ENCODE data around the gene ZNF740.
"Not testable (repeated sequence)": the region's sequence is repeated elsewhere in the genome, so short reads cannot be mapped to it uniquely, and the experiment has no call there.

ZNF740 gene

DNA sequence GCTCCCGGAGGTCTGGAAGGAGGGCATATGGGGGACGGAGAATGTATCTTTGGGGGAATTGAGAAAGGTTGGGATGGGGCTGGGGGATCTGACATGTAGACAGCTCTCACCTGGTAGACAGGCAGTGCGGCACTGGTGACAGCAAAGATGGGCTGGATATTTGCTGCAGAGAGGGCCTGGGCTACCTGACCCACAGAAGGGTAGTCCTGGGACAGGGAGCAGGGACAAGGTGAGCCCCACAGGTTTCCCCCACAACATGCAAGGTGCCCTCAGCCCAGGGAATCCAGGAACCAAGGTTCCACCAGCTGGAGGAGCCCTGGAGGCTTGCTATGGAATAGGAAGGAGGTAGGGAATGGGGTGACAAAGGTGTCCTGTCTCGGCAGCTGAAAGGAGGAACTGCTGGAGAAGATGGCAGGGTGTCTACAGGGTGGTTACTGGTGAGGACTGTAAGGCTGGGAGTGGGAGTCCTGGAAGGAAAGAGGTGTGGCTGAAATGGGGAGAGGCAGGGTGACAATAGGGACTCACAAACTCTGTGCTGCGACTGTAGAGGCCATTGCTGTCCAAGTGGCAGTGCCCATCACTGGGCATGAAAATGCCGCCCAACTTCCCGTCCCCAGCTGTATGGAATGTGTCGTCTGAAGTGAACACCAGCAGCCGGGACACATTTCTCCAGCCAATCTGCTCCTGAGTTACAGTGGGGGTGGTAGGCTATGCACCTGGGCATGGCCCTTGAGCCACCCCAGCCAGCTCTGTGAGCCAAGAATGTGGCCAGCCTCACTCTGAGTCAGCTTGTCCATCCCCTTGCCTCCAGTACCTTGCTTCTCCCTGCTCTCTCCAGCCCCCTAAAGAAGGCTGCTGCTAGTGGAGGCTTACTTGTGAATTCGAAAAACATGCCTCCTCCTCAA lies 15.2 kb downstream of the ZNF740 start:
- DNase-seq, result no peak

DNA sequence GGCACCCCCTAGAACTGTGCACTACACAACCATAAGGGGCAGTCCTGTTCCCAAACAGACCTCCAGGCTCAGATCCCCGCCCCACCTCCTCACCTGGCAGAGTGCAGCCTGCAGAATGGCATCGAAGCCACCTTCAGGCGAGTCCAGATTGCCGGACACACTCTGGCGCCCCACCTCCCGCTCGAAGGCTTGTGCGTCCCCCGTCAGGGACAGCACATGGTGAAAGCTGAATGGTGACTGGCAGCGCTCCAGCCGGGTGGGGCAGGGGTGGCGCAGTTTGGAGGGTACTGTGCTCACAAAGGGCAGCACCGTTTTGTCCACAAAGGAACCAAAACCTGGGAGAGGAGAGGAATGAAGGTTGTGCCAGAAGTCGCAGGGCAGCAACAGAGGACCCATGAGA lies 16.0 kb downstream of the ZNF740 start:
- no peak for DNase-seq

- DNase-seq, result no peak
These were observed 16.6 kb downstream of the ZNF740 start for GRCh38 chr12:53197011-53197640.

DNA sequence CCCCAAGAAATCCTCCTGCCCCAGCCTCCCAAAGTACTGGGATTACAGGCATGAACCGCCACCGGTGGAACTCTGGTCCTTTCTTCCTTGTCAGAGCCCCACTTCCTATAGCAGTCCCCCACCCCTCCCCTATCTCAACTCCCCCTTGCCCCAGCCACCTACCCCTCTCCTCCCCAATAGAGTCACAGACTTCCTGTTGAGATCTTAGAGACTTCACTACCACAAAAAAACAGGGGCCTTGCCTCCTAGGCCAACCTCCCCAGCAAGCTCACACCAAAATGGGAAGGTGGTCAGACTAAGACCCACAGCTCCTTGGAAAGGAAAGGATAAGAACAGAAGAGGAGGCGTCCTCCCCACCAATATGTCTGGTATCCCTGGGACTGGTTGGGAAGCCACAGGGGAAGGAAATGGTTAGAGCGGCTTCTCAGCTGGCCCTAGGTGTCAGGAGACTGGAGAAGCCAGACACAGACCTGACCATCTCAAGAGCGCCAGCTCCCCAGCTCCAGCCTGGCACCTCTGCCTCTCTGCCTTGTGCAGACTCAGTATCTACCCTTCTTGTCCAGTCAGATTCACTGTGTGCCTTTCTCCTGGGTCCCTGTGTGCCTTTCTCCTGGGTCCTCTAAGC lies 18.1 kb downstream of the ZNF740 start:
- peak; percentile 32 for DNase-seq

- DNase-seq, result no peak
These were observed 19.2 kb downstream of the ZNF740 start for GRCh38 chr12:53199700-53200099.

DNA sequence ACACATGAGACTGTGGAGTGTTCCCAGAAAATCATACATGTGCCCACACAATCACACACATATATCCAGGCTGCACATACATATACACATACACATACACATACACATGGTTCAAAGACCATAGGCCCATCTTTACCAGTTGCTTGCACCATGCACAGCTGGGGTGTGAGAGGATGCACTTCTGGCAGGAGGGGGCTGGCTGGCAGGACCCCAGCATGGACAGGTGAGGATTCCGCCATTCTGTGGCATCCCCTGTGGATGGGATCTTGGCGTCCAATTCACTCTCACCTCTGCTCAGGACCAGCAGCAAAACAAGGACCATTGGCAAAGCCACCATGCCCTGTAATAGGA lies 19.6 kb downstream of the ZNF740 start:
- no peak for DNase-seq

DNA sequence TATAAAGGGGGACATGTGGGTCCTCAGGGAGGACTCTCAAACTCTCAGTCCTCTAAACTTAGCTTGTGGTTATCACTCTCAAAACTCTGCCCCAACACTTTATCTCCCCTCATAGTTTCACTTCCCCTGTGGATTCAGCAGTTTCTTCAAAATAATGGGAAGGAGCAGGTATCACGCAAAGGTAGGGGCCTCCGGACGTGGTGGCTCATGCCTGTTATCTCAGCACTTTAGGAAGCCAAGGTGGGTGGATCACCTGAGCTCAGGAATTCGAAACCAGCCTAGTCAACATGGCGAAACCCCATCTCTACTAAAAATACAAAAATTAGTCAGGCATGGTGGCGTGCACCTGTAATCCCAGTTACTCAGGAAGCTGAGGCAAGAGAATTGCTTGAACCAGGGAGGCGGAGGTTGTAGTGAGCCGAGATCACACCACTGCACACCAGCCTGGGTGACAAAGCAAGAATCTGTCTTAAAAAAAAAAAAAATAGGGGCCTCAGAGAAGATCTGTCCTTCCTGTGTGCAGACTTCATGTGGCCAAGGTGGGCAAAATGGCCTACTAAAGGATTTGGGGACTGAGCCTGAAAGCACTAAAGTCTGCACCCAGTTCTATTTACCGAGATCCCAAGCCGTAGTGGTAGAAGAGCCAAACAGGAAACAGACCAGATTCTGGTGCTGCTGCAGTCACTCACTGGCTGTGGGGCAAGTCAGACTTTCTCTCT lies 20.1 kb downstream of the ZNF740 start:
- DNase-seq, result peak; percentile 27

DNA sequence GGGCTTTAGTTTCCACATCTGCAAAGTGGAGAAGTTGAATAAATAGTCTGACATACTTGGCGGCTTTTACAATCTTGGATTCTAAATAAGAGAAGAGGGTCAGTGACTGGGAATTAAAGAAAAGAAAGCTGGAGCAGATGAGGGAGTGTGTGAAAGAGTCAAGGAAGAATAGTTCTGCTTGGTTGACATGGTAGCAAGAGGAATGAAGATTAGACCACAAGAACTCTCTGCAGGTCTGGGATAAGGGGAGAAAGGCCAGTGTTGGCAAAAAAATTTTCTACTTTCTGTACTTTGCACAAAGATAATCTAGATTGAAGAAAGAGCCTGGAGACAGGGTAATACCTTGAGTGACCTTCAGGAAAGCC lies 20.6 kb downstream of the ZNF740 start:
- DNase-seq, result no peak

- no peak for DNase-seq
These were observed 21.1 kb downstream of the ZNF740 start for GRCh38 chr12:53201639-53202038.

GRCh38 chr12:53202316-53202715 lies 21.8 kb downstream of the ZNF740 start:
- DNase-seq, result not testable (repeated sequence)

DNA sequence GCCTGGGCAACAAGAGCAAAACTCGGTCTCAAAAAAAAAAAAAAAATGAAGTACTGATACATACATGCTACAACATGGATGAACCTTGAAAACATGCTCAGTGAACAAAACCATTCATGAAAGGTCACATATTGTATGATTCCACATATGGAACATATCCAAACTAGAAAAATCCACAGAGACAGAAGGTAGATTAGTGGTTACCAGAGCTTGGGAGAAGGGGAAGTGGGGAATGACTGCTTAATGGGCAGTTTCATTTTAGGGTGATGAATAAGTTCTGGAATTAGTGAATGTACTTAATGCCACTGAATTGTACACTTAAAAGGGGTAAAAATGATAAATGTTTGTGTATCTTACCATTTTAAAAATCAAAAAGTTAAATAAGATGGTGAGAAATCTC lies 23.8 kb downstream of the ZNF740 start:
- no peak for DNase-seq

DNA sequence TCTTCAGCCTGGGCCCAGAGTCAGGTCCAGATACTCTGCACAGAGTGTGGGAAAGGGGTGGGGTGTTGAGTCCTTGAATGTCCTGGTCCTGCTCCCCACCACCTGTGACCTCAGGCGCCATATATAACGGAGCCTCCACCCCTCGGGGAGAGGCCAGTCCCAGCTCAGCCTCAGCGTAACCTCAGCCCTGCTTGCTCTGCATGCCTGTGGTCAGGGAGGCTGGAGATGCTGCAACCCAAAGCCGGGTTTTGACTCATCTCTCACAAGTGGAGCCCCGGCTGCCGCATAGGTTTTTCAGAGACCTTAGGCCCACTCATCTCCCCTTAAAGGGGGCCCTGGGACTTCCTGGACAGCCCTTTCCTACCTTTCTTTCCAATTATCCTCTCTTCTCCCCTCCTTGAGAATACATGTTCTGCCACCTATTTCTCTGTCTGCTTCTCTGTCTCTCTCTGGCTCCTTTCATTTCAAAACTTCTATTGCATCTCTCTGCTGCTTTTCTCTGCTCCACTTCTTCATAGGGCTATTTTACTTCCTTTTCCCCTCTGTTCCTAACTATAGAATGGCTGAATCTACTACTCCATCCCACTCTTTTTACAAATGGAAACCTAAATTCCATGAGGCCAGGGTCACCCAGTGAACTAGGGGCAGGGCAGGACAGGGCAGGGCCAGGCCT lies 25.4 kb downstream of the ZNF740 start:
- DNase-seq, result peak; percentile 68

DNA sequence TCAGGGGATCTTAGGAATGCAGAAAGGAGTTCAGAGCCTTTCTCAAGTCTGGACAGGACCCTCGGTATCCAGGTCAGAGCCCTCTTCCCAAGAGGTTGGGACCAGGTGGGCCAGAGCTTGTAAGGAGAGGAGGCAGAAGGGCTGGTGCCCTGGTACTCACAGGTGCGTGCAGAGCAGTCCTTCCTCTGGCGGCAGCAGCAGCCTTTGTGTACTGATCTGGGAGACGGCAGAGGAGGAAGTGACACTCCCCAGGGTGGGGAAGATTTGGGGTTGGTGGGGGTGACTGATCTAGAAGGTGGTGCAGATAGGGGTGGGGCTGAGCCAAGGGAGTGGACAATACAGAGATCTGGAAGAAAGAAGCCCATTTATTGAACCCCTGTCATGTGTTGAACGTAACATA lies 26.5 kb downstream of the ZNF740 start, which contains the start of gene ITGB7:
Gene ITGB7, minus strand, starts transcription at position 210 of the 400 bp plus-strand sequence. CDS start 6,808 bp downstream, outside the sequence.
- DNase-seq, result peak; percentile 80

DNA sequence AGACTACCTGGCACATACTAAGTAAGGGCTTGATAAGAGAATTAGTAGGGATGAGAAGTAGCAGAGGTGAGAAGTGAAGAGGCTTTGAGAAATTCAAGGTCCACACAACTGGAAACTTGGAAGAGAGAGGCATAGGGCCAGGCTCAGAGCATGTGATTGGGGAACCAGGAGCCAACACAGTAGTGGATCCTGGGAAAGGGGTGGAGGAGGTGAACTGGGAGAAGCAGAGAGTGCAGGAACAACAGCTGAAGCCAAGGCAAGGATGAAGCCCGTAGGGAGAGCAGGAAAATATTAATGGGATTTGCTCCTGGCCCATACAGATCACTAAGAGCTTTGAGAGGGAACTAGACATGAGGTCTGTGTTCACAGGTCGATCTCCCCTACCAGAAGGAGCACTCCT lies 27.9 kb downstream of the ZNF740 start:
- no peak for DNase-seq

DNA sequence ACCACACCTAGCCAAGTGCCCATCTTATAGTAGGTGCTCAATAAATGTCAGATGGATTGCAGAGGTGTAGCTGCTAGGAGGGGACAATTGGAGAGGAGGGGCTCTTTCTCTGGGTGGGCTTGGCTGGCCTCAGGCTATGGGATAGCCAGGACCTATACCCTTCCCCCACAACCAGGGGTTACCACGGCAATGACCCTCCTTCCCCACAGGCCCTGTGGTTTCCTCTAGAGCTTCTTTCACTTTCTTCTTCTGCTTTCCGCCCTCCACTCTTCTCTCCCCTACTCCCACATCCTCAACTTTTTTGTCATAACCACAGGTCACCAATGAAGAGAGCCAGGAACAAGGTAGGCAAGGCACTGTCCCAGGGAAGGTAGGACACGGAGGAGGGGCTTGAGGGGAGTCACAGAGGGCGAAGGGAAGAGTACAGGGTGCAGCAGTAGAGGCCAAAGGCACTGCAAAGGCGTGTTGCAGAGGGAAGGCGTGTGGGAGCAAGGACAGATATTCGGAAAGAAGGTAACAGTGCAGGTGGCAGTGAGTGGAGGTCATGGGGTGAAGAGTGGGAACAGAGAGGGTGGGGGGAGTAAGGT lies 28.4 kb downstream of the ZNF740 start:
- peak; percentile 36 for DNase-seq

- DNase-seq, result no peak
These were observed 30.3 kb downstream of the ZNF740 start for GRCh38 chr12:53210843-53211242.

DNA sequence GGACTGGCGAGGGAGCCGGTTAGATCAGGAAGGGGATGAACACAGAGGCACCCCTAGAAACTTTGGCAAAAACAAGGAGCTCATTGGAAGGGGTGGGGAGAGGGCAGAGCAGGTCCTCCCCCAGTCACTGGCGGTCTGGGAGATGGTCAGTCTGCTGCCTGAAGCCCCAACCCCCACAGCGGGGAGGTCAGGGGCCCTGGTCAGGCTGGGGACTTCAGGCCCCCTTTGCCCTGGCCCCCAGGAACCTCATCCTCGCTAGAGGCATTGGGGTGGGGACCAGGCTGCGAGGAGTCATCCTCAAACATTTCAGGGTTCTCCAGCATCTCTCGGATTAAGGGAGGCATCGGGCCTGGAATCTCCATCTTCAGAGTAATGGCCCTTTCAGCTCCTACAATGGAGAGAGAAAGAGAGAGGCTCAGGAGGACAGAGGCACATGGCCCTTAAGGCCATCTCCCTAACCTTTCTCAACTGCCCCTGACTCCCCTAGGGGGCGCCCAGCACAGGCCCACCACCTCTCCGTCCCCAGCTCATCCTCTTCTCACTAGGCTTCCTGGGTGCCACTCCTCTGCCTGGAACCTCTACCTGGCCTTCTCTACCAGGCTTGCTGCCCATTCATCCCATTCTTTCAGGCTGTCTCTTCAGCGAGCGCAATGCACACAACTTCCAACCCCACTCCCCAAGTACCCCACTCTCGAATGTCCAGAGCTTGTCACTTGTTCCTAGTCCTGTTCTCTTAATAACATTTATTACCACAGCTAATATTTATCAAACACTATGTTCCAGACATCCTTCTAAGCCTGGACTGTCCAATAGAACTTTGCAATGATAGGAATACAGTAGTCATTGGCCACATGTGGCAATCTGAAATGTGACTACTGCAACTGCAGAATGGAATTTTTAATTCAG lies 31.2 kb downstream of the ZNF740 start:
- DNase-seq, result no peak

- no peak for DNase-seq
These were observed 32.4 kb downstream of the ZNF740 start for GRCh38 chr12:53212931-53213330.

GRCh38 chr12:53213348-53213747 lies 32.8 kb downstream of the ZNF740 start:
- peak; percentile 77 for DNase-seq

GRCh38 chr12:53214221-53214620 lies 33.7 kb downstream of the ZNF740 start:
- DNase-seq, result no peak

All from CD4-positive, alpha-beta T cell treated with Interleukin-4 for 4 hours (primary cell).